Breast epithelium (tissue), 3 donors: ENCODE results near the gene MEIS3.

Experiments used
- POLR2AphosphoS5 ChIP-seq, 3 donors: sonication (generic); formaldehyde crosslinking; IDR thresholded peaks; one replicate each; pipeline ENCODE4 v1.6.1; 2017; ENCODE audit warnings: antibody characterized with exemption in 3 of 3
- TF ChIP-seq, protein P1 (sequence below), 3 donors: fragments of 450-650 bp; IDR thresholded peaks; one replicate each; pipeline ENCODE4 v1.5.1; 2016 to 2017; ENCODE audit warnings: antibody characterized with exemption in 3 of 3, mild to moderate bottlenecking in 3 of 3, moderate library complexity in 3 of 3

DNA sequence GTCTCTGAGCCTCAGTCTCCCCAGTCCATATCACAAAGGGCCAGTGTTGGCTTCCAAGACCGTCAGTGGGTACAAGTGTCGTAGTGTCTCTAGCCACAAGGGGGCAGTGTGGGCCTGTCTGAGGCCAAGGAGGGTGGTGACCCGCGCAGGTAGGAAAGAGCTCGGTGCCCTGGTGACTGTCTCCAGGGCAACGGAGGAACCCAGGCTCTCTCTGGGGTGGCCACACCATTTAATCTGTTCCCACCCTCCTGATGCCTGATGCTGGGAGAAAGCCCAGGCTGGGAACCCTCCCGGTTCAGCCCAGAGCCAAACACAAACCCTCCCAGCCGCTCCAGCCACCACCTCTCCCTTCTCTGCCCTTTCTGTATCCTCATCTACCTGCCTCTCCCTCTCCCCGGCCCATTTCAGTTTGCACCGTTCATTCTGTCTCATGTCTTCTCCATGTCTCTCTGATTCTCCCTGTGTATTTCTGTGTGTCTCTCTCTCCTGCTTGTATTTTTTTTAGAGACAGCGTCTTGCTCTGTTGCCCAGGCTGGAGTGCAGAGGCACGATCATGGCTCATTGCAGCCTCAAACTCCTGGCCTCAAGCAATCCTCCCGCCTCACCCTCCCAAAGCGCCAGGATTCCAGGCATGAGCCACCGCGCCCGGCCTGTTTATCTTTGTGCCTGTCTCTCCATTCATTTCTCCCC is 17.5 kb upstream of the MEIS3 start:
- TF ChIP-seq, protein P1, sequence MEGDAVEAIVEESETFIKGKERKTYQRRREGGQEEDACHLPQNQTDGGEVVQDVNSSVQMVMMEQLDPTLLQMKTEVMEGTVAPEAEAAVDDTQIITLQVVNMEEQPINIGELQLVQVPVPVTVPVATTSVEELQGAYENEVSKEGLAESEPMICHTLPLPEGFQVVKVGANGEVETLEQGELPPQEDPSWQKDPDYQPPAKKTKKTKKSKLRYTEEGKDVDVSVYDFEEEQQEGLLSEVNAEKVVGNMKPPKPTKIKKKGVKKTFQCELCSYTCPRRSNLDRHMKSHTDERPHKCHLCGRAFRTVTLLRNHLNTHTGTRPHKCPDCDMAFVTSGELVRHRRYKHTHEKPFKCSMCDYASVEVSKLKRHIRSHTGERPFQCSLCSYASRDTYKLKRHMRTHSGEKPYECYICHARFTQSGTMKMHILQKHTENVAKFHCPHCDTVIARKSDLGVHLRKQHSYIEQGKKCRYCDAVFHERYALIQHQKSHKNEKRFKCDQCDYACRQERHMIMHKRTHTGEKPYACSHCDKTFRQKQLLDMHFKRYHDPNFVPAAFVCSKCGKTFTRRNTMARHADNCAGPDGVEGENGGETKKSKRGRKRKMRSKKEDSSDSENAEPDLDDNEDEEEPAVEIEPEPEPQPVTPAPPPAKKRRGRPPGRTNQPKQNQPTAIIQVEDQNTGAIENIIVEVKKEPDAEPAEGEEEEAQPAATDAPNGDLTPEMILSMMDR (IDR thresholded peaks at IDR 0.05) = peak; percentile 82 to 95 (median 94)
- TF ChIP-seq POLR2AphosphoS5 (IDR thresholded peaks at IDR 0.05) = peak in 2 of 3 donors; percentile 38 to 62
